Activated CD4-positive, alpha-beta T cell treated with anti-CD3 and anti-CD28 coated beads for 24 hours (primary cell): Measurements from ENCODE around the gene PADI1.
"Not testable (repeated sequence)": the region's sequence is repeated elsewhere in the genome, so short reads cannot be mapped to it uniquely, and the experiment has no call there.

Source experiments
- DNase-seq, 2 donors: peaks; one replicate each; pipeline ENCODE4 v3.0.0-alpha.2; 2020; ENCODE audit warnings: low read depth in 2 of 2

The PADI1 gene

DNA sequence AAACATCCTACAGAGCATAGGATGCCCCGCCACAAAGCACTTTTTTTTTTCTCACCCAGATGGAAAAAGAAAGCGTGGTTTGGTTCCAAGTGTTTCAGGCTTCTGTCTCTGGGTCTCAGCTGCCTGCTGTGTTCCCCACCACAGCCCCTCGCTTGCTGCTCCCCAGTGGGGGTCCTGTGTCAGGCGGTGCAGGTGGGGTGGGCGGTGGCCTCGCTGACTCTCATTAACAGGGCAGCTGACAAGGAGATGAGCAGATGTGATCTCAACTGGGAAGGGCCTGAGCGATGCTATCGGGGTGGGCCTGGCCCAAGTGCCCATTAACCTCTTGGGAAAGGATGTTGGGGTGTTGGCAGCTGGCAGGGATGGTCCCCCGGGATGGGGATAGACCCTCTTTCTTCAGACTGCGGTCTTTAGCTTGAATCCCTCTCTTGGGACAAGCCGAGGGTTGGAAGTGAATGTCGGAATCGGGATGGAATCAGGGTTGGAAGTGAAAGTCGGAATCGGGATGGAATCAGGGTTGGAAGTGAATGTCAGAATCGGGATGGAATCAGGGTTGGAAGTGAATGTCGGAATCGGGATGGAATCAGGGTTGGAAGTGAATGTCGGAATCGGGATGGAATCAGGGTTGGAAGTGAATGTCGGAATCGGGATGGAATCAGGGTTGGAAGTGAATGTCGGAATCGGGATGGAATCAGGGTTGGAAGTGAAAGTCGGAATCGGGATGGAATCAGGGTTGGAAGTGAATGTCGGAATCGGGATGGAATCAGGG, 36.3 kb downstream of the PADI1 start:
- DNase-seq, result not testable (repeated sequence)

DNA sequence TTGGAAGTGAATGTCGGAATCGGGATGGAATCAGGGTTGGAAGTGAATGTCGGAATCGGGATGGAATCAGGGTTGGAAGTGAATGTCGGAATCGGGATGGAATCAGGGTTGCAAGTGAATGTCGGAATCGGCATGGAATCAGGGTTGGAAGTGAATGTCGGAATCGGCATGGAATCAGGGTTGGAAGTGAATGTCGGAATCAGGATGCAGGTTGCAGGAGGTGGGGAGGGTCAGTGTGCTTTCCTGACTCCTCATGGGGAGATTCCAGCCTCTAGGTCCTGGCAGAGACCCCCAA, 36.8 kb downstream of the PADI1 start:
- not testable (repeated sequence) for DNase-seq

DNA sequence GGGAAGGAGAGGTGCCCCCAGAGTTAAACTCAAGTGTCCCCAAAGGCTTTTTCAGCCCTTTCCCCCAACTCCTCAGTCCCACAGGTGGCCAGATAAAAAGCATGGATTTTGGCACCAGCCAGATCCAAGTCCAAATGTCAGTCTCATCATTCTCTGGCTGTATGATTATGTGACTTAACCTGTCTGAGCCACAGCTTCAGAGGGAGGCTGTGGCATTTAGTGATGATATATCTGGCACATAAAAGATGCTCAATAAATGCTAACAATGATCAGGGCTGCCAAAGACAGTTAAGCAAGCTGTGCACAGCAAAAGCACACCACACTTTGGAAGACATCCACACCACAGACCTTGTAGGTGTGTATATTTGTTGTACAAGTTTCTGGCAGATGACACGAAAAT, 38.3 kb downstream of the PADI1 start:
- no peak for DNase-seq

DNA sequence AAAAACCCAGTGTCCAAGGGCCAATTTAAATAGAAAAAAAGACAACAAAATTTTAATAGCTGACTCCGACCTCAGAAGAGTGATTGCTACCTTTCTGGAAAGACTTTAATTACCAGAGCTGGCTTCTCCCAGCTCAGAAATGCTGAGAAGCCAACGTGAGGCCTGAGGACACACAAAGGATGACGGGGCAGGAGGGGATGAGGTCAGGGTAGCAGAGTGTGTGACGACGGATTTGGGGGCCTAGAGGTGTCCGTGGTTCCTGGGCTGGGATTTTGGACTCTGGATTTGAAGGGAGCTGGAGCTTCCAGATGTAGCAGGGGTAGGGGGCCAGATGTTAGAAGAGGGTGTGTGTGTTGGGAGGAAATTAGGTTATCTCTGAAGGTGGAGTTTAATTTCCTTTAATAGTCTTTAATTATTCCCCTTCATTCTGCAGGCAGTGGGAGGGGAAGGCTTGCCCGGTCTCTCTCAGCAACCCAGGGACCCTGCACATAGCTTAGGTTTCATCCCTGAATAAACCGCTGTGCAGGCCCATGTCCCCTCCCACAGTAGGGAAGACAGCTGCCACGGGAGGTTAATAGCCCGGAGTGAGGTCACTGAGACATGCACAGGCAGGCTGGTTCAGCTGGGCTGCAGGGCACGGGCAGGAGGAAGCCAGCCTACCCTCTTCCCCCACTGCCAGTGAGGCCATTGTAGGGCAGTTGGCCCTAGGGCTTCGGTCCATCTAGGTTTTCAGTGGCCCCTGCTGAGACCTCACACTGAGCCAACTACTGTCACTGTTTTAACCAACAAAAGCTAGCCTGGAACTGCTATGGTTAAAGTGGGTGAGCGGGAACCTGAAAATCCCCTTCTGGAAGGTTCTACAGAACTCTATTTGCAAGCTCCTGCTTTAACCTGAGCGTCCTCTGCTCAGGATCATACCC, 40.2 kb downstream of the PADI1 start:
- no peak for DNase-seq

DNA sequence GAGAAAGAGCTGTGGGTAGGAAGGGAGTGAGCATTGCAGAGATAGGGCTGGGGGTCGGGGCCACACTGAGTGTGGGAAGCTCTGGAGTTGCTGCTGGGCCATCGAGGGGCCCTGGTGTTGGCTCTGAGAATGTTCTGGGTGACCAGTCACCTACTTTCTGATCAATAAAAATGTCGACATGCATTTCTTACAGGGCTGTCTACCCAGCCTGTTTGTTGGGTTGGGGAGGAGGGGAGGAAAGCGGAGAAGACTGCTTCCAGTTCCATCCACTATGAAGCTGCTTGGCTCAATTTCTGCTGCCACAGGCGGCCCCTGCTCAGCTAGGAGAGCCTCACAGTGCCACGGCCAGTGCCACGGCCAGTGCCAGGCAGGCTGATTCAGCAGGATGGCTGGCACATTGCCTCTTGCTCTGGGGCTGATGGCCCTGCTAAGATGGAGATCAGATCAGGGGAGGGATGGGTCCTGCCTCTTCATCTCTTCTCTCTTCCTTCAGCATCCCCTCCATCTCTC, 40.9 kb downstream of the PADI1 start:
- DNase-seq, result no peak

DNA sequence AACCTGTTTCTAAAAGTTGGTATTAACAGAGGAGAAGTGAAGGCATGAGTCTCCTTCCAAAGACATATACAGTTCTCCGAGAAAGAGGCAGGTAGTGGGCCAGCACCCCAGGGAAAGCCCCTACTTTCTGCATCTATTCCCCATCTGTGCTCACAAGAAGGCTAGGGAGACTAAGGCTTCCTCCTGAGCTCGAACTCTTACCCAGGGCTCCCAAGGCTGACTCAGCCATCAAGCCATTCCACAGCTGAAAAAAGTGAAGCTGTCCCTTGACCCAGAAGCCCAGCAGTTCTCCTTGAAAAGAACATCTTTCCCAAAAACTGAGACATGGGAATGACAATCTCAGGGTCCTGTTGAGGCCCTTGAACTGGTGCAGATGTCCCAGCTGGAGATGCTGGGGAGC, 42.0 kb downstream of the PADI1 start:
- DNase-seq, result no peak

DNA sequence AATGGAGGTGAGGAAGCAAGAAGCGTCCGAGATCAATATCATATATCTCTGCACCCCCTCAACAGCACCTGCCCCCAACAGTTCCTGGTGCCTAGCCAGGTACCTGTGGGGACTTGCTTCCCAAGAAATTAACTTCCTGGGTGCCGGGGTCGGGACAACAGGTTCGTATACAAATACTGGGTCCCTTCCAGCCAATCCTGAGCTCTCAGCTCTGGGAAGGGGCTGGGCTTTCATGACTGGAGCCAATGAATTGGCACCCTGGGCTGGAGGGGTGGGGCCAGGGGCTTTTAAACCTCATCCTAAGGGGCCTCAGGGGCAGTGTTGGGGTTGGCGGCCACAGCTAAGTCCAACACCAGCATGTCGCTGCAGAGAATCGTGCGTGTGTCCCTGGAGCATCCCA, 43.9 kb downstream of the PADI1 start, which contains the start of gene PADI3:
PADI3 (plus strand) TSS at position 318 of the 400 bp plus-strand sequence; CDS start at position 358, 40 bp downstream.
- no peak for DNase-seq

DNA sequence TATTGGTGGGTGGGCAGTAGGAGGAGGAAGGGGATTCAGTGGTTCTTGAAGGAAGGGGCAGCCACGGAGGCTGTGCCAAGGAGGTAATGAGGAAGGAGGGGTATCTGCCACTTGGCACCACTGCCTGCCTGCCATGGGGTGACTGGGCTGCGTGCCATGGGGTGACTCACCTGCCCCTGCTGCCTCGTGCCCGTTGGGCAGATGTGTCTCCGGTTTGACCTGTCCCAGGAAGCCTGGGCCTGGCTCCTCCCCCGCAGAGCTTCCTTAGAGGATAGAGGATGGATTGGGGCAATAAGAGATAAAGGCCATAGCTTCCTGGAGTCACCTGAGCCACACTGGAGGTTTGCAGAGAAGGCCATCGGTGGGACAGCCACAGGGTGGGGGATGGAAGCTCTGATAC, 45.7 kb downstream of the PADI1 start:
- no peak for DNase-seq

DNA sequence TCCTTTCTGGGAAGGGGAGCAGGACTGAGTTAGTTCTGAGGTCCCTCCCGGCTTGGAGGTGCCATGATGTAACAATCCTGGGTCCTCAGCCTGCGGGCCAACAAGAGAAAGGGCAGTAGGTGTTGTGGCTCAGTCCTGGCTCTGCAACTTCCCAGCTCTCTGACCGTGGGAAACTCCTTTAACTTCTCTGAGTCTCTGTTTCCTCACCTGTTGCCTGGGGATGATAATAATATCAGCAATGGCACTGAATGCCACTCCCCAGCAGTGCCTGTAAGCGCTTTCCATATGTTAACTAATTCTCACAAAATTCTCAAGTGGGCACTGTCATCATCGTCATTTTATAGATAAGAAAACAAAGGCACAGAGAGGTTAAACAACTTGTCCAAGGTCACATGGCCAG, 46.3 kb downstream of the PADI1 start:
- DNase-seq, result no peak

DNA sequence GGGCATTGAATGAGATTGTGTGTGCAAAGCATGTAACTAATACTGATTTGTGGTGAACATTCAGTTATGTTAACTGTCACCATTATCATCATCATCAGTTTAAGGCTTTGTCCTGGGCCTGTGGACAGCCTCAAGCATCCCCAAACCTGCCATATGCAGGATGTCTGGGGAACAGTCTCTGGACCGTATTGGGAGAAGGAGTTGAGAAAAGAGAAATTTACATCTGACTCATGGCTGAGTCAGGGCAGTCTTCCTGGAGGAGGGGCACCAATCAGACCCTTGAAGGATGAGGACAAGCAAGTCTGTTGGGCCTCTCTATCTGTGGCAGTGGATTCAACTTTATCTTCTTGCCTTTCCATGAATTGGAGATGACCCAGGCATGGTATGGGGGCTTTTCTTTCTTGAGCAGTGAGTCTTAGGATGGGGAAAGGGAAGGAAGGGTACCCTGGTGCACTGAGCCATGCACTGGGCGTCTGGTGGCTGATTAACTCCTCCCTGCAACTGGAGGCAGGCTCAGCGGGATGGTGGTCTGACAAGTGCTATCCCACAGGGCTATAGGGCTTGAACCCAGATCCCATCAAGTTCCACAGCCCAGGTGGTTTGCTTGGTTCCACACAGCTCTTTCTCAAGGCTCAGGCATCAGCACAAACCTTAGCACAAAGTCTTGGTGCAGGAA, 46.9 kb downstream of the PADI1 start:
- DNase-seq, result no peak

DNA sequence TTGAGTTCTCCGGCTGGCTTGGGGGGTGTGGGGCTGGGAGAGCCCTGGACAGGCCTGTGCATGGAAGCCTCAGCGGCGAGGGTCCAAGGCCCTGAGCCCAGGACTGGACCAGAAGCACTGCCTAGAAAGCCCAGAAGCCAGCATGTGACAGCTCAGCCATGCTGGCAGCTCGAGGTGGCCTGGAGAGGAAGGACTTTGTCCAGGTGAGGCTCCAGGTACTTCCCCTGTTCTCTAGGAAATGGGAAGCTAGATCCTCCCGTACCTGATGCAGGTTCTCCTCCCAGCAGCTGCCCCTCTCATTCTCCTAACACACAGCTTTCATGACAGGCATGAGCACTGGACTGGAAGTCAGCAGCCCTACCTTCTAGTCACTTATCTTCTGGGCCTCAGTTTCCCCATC, 50.4 kb downstream of the PADI1 start:
- DNase-seq, result no peak

DNA sequence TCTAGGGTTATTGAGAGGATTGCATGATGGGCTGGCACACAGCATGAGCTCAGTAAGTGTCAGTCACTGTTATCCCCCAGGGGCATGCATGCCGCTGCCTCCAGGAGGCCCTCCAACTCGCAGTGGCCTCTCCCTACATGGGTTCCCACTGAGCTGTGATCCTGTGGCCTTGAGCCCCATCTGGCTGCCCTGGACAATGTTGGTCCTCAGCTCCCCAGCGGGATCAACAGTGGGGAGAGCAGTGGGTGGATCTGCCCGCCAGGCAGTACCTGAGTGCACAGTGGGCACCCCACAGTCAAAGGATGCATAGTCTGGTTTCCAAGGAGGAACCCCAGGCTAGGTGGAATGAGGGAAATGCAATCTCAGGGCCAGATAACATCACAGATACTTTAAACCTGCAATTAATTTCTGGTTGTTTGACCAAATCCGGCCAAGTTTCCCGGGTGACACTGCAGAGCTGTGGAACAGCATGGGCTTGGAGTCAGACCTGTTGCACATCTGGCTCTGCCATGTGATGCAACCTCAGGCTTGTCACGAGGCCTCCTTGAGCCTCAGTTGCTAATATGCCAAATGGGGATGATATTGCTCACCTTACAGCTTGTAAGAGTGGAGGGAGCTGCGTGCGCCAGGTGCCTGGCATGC, 53.3 kb downstream of the PADI1 start:
- DNase-seq, result no peak

DNA sequence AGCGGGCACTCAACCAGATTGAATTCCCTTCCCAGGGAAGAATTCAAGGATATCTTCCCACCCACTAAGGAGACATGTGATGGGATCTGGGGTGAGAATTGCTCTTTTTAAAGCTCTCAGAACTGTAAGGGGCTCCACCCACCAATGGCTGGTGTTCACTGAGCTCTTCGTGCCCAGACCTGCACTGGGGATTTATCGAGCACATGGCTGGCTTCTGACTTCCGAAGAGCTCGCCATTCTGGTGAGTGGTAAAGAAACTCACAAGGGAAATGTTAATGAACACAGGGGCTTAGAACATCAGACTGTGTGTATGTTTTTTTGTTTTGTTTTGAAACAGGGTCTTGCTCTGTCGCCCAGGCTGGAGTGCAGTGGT, 53.8 kb downstream of the PADI1 start:
- DNase-seq, result no peak

DNA sequence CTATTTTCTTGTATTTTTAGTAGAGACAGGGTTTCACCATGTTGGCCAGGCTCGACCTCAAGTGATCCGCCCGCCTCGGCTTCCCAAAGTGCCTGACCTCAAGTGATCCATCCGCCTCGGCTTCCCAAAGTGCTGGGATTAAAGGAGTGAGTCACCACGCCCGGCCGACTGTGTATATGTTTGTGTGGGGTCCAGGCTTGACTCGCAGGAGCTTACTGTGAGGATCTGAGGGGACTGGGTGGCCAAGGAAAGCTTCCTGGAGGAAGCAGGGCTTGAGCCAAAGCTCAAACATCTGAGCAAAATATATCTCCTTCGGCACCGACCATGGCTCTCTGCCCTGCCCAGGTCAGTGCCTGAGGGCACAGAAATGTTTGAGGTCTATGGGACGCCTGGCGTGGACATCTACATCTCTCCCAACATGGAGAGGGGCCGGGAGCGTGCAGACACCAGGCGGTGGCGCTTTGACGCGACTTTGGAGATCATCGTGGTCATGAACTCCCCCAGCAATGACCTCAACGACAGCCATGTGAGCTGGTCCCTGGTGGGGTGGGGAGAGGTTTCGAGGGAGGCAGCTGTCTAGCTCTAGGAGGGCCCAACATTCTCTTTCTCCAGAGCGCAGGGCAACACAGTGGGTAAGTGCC, 54.4 kb downstream of the PADI1 start:
- DNase-seq, result no peak

DNA sequence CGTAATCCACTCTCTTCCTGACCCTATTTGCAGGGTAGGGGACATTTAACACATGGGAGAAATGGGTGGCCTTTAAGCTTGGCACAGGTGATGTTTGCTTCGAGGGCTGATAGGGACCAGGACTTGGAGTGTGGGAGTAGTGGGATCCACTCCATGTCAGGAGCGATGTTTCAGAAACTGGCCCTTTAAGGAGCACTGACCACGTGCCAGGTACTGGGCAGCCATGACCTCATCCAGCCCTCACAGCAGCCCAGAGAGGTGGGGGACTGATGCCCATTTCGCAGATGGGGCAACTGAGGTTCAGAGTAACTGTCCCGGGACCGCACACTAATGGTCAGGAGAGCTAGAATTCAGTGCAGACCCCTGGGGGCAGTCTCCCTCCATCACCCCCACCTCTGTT, 55.3 kb downstream of the PADI1 start:
- DNase-seq, result no peak

DNA sequence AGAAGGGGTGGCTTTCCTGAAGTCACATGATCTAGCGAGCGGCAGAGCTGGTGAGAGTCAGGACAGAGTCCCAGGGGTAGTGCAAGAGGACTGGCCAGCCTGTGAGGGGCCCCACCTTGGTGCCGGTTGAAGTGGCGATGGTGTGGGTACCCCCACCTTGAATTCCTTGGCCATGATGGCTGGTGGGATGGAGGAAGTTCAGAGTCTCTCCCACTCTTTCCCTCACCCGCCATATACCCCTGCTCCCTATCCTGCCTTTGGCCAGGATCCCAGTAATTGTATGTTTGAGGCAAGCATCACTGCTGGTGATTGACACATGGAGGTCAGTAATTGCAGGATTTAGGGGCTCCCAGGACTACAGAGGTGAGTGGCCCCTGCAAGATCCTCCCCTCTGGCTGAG, 55.8 kb downstream of the PADI1 start:
- DNase-seq, result no peak

DNA sequence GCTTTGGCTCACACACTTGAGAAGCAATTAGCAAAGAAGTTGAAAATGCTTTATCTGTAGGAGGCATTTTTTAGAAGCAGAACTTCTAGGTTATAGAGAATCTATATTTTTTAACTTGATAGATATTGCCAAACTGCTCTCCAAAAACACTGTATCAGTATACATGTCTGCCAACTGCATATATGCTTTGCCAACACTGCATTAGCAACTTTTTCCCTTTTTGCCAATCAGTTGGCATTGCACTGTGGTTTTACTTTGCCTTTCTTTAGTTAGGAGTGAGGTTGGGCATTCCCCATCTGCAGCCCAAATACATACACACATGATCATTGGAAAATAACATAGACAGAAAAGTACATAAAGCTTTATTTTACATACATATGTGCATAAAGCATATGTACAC, 59.0 kb downstream of the PADI1 start:
- no peak for DNase-seq

DNA sequence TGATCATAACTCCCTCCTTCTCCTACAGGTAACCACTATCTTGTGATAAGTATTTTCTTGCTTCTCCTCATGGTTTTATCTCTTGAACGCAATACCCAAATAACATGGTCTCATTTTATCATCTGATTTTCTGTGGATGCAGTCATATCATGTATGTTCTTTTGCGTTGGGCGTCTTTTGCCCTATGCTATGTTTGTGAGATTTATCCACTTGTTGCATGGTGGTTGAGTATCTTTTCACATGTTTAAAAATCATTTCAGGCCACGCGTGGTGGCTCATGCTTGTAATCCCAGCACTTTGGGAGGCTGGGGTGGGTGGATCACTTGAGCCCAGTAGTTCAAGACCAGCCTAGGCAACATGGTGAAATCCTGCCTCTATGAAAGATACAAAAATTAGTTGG, 59.5 kb downstream of the PADI1 start:
- no peak for DNase-seq

DNA sequence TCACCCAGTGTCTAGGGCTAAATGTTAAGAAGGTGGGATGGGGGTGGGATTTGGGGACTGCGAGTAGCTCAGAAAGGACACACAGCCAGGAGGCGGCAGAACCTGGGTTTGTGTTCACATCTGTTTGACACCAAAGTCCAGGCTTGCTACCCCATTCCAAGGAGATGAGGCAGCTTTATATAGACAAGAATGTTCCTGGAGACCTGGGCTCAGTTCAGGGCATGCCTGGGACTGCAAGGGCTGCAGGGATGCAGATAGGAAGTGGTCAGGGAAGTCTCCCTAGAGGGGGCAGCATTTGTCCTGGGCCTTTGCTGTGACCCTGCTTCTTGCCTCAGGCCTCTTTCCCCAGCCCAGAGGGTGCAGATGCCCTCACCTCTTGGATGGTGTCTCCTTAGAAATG, 60.2 kb downstream of the PADI1 start:
- no peak for DNase-seq

DNA sequence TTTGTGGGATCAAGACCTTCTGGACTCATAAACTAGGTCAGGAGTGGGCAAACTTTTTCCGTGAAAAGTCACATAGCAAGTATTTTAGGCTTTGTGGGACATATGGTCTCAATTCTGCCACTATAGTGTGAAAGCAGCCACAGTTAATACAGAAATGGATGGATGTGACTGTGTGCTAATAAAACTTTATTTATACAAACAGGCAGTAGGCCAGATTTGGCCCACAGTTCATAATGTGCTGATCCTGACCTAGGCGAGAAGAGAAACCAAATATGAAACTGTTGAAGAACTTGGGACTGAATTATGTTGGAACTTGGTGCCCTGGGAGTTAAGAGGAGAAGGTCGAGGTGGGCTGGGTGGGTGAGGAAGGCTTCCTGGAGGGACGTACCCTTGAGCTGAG, 61.0 kb downstream of the PADI1 start:
- DNase-seq, result no peak
